IMR-90 (cell line): Measurements from ENCODE around the gene DCN. TPM values are rescaled to one million over a fixed set of nuclear protein-coding genes. Genes with fewer than 3 reads are reported as not detected.

Experiments
- ATAC-seq: fragments of 200-7000 bp; cut with Tn5 transposase; 2 replicates; pipeline ENCODE4 v1.9.1; 2020; ENCODE audit warnings: low read depth, mild to moderate bottlenecking, moderate library complexity
- BruUV-seq: library from RNA; stranded (reverse); fragments of 400-500 nt; replicated peaks from 2 replicates; lab custom pipeline; 2021; lab: Mats Ljungman, UMichigan
- CTCF ChIA-PET: fragments of 300-600 bp; formaldehyde crosslinking; extraction: SDS; loops from one replicate; lab custom pipeline; 2021; ENCODE audit warnings: antibody characterized with exemption; lab: Yijun Ruan, JAX
- POLR2A ChIA-PET: fragments of 300-600 bp; sonication (Branson Sonifier 250); formaldehyde crosslinking; loops from one replicate; lab custom pipeline; 2022; ENCODE audit warnings: antibody characterized with exemption; ENCODE audit not compliant: unreplicated experiment; lab: Charles Lee
- DNase-seq: peaks from one replicate; pipeline ENCODE4 v3.0.0; 2013
- H2AFZ ChIP-seq: replicated peaks from 2 replicates; pipeline ENCODE3; 2013; ENCODE audit warnings: low read length, mild to moderate bottlenecking; ENCODE audit not compliant: poor library complexity
- H2AK5ac ChIP-seq: 2 replicates; pipeline ENCODE4 v1.6.1; 2013; ENCODE audit warnings: low read depth, low read length, inconsistent platforms
- H2AK9ac ChIP-seq: replicated peaks from 2 replicates; pipeline ENCODE3; 2013; ENCODE audit warnings: mild to moderate bottlenecking, low read depth, low read length, moderate library complexity; ENCODE audit not compliant: poor library complexity
- H2BK120ac ChIP-seq: 2 replicates; pipeline ENCODE4 v1.6.1; 2013; ENCODE audit warnings: low read depth, low read length, inconsistent platforms
- H2BK15ac ChIP-seq: 3 replicates; pipeline ENCODE4 v1.6.1; 2013; ENCODE audit warnings: low read depth, low read length, inconsistent platforms
- H2BK20ac ChIP-seq: 2 replicates; pipeline ENCODE4 v1.6.1; 2013; ENCODE audit warnings: low read depth, mild to moderate bottlenecking, inconsistent platforms, low read length, moderate library complexity
- H2BK5ac ChIP-seq: 2 replicates; pipeline ENCODE4 v1.6.1; 2013; ENCODE audit warnings: mild to moderate bottlenecking, low read depth, low read length, inconsistent platforms; ENCODE audit not compliant: poor library complexity, severe bottlenecking
- H3K14ac ChIP-seq: replicated peaks from 2 replicates; pipeline ENCODE4 v1.6.1; 2013; ENCODE audit warnings: low read depth, low read length, inconsistent platforms
- H3K18ac ChIP-seq: 2 replicates; pipeline ENCODE4 v1.6.1; 2013; ENCODE audit warnings: low read depth, low read length, control low read depth
- H3K23ac ChIP-seq: 2 replicates; pipeline ENCODE4 v1.6.1; 2013; ENCODE audit warnings: low read depth, low read length, inconsistent platforms
- H3K27ac ChIP-seq: 2 replicates; pipeline ENCODE4 v1.5.1; 2013; ENCODE audit warnings: mild to moderate bottlenecking, control low read depth, low read length; ENCODE audit not compliant: insufficient read depth
- H3K27me3 ChIP-seq: 2 replicates; pipeline ENCODE4 v1.6.1; 2013; ENCODE audit warnings: low read length; ENCODE audit not compliant: control insufficient read depth, insufficient read depth
- H3K36me3 ChIP-seq: 2 replicates; pipeline ENCODE4 v1.6.1; 2013; ENCODE audit warnings: low read length, mixed read lengths; ENCODE audit not compliant: control insufficient read depth, insufficient read depth
- H3K4ac ChIP-seq: 2 replicates; pipeline ENCODE4 v1.6.1; 2013; ENCODE audit warnings: low read depth, low read length, inconsistent platforms
- H3K4me1 ChIP-seq: 2 replicates; pipeline ENCODE4 v1.6.1; 2013; ENCODE audit warnings: low read length, mixed read lengths; ENCODE audit not compliant: control insufficient read depth, insufficient read depth
- H3K4me2 ChIP-seq: 2 replicates; pipeline ENCODE4 v1.6.1; 2013; ENCODE audit warnings: low read depth, mild to moderate bottlenecking, control low read depth, low read length, moderate library complexity
- H3K4me3 ChIP-seq: 2 replicates; pipeline ENCODE4 v1.5.1; 2013; ENCODE audit warnings: low read depth, mild to moderate bottlenecking, control low read depth, low read length, moderate library complexity; ENCODE audit not compliant: insufficient read depth
- H3K56ac ChIP-seq: 2 replicates; pipeline ENCODE4 v1.6.1; 2013; ENCODE audit warnings: low read length, inconsistent platforms; ENCODE audit not compliant: insufficient read depth; ENCODE audit errors: extremely low read depth
- H3K79me1 ChIP-seq, 2 experiments: 2 replicates each; pipeline ENCODE4 v1.6.1; 2013; ENCODE audit warnings: low read length in 2 of 2, inconsistent platforms in 1 of 2, low read depth in 1 of 2
- H3K9ac ChIP-seq: 2 replicates; pipeline ENCODE4 v1.6.1; 2013; ENCODE audit warnings: low read depth, low read length, control low read depth
- H3K9me1 ChIP-seq: 2 replicates; pipeline ENCODE4 v1.6.1; 2013; ENCODE audit warnings: low read length, inconsistent platforms; ENCODE audit not compliant: insufficient read depth
- H3K9me3 ChIP-seq: 2 replicates; pipeline ENCODE4 v1.6.1; 2013; ENCODE audit warnings: low read length; ENCODE audit not compliant: control insufficient read depth, insufficient read depth
- H4K20me1 ChIP-seq: 2 replicates; pipeline ENCODE4 v1.6.1; 2013; ENCODE audit warnings: low read length, inconsistent platforms; ENCODE audit not compliant: insufficient read depth
- H4K5ac ChIP-seq: 2 replicates; pipeline ENCODE4 v1.6.1; 2013; ENCODE audit warnings: mild to moderate bottlenecking, low read depth, low read length, control low read depth
- H4K8ac ChIP-seq, 2 experiments: 2 replicates each; pipeline ENCODE4 v1.6.1; 2013; ENCODE audit warnings: low read depth in 2 of 2, low read length in 2 of 2, control low read depth in 1 of 2, inconsistent platforms in 1 of 2
- H4K91ac ChIP-seq: 2 replicates; pipeline ENCODE4 v1.6.1; 2013; ENCODE audit warnings: low read depth, low read length, inconsistent platforms; ENCODE audit not compliant: insufficient read depth
- BHLHE40 ChIP-seq: fragments of 150-350 bp; IDR thresholded peaks from 2 replicates; pipeline ENCODE4 v1.6.1; 2016; ENCODE audit warnings: mild to moderate bottlenecking, low read depth, low read length
- CHD1 ChIP-seq: IDR thresholded peaks from 2 replicates; pipeline ENCODE4 v1.6.1; 2012; ENCODE audit warnings: low read depth, low read length, improper control_type of control experiment
- ELK1 ChIP-seq: fragments of 150-350 bp; IDR thresholded peaks from 2 replicates; pipeline ENCODE4 v1.6.1; 2016; ENCODE audit warnings: low read depth, mild to moderate bottlenecking, low read length, moderate library complexity, borderline replicate concordance
- FOS ChIP-seq: fragments of 150-350 bp; IDR thresholded peaks from 2 replicates; pipeline ENCODE4 v1.6.1; 2016; ENCODE audit warnings: low read depth, low read length
- MAFK ChIP-seq: IDR thresholded peaks from 2 replicates; pipeline ENCODE4 v1.6.1; 2012; ENCODE audit warnings: low read depth, low read length, improper control_type of control experiment
- MAZ ChIP-seq: IDR thresholded peaks from 2 replicates; pipeline ENCODE4 v1.6.1; 2012; ENCODE audit warnings: low read depth, mild to moderate bottlenecking, low read length, improper control_type of control experiment, moderate library complexity, borderline replicate concordance
- MXI1 ChIP-seq: IDR thresholded peaks from 2 replicates; pipeline ENCODE4 v1.6.1; 2012; ENCODE audit warnings: low read depth, mild to moderate bottlenecking, low read length, moderate library complexity, borderline replicate concordance
- NFE2L2 ChIP-seq: fragments of 150-350 bp; IDR thresholded peaks from 2 replicates; pipeline ENCODE4 v1.6.1; 2016; ENCODE audit warnings: low read depth, mild to moderate bottlenecking, low read length
- RCOR1 ChIP-seq: IDR thresholded peaks from 2 replicates; pipeline ENCODE4 v1.6.1; 2012; ENCODE audit warnings: mild to moderate bottlenecking, low read length, improper control_type of control experiment; ENCODE audit not compliant: insufficient replicate concordance
- SMC3 ChIP-seq: fragments of 150-350 bp; IDR thresholded peaks from 2 replicates; pipeline ENCODE4 v1.6.1; 2016; ENCODE audit warnings: low read depth, mild to moderate bottlenecking, antibody characterized with exemption, low read length, moderate library complexity
- WGBS, 2 experiments: methylation state at CpG; one replicate each; pipeline versions ENCODE4 v1.1.5 to v1.1.7; 2013; ENCODE audit warnings: missing lambda C conversion rate in 2 of 2; ENCODE audit not compliant: insufficient read length in 1 of 2; ENCODE audit errors: extremely low coverage in 2 of 2; 5-methylcytosine and 5-hydroxymethylcytosine counted together
- dilution Hi-C: fragments of 300-500 bp; cut with HindIII; formaldehyde crosslinking; loops from one replicate; pipeline ENCODE4 v1.14.3; 2018; ENCODE audit warnings: low sequenced_read_pairs; ENCODE audit not compliant: unreplicated experiment
- in situ Hi-C: fragments of 300-500 bp; cut with MboI; formaldehyde crosslinking; loops from 3 replicates; pipeline ENCODE4 v1.14.3; 2019; ENCODE audit warnings: low sequenced_read_pairs, inconsistent platforms, mixed read lengths
- intact Hi-C: fragments of 100-400 bp; cut with micrococcal nuclease; formaldehyde crosslinking; loops from 2 replicates; pipeline ENCODE4 v1.10.0; 2022
- polyA plus RNA-seq, 3 experiments: library from polyadenylated mRNA; depleted of rRNA; stranded (reverse); fragments of >200 nt; gene quantifications; 2 replicates each; pipeline ENCODE4 v1.2.3, GENCODE V29; 2012; ENCODE audit warnings: low replicate concordance in 1 of 3
- total RNA-seq: library from RNA; depleted of rRNA; stranded (reverse); fragments of >200 nt; gene quantifications from 2 replicates; pipeline ENCODE4 v1.2.3, GENCODE V29; 2012
- TF ChIP-seq, protein P1 (sequence below): conservative IDR thresholded peaks from 2 replicates; pipeline ENCODE4 v1.5.1; 2012; ENCODE audit warnings: mild to moderate bottlenecking, low read depth, low read length, improper control_type of control experiment

Gene DCN
- total and polyA plus RNA-seq, 2 of the 4 experiments (the other 2 are of a cell fraction), result 241 to 965 TPM

GRCh38 chr12:91176915-91177314, 5.7 kb downstream of the DCN start:
- Histone ChIP-seq H3K9ac (peak overlapping the region; percentile 84), H3K9me3 (no peaks in the 10 kb centered on the region), H3K4me3 (peak overlapping the region; percentile 94), H3K14ac (peak overlapping the region; percentile 84), H2AFZ (no peak overlapping the region), H4K8ac (peak overlapping the region; percentile 45 to 83; a peak in 3 of 4 replicates), H4K5ac (peak overlapping the region; percentile 93; the same call in 1 of the 2 replicates), H3K18ac (peak overlapping the region; percentile 98), H2BK120ac (peak overlapping the region; percentile 91), H2AK5ac (no peak overlapping the region), H3K56ac (peak overlapping the region; percentile 73; the same call in 1 of the 2 replicates), H4K91ac (peak overlapping the region; percentile 92), H3K27ac (peak overlapping the region; percentile 92; the same call in 1 of the 2 replicates), H3K9me1 (peaks cover 5% of the 10 kb centered on the region), H3K36me3 (peaks cover 43% of the 10 kb centered on the region), H2AK9ac (no peak overlapping the region), H4K20me1 (peaks cover 5% of the 10 kb centered on the region; the same call in 1 of the 2 replicates), H3K79me1 (peaks cover 9 to 32% of the 10 kb centered on the region in 2 experiments), H3K4me1 (peaks cover 8% of the 10 kb centered on the region), H3K4me2 (peak overlapping the region; percentile 98), H2BK15ac (peak overlapping the region; percentile 75; the same call in 2 of the 3 replicates), H2BK5ac (peak overlapping the region; percentile 100), H3K23ac (peak overlapping the region; percentile 72; the same call in 1 of the 2 replicates), H3K27me3 (no peaks in the 10 kb centered on the region), H3K4ac (peak overlapping the region; percentile 76; the same call in 1 of the 2 replicates), H2BK20ac (peak overlapping the region; percentile 83; the same call in 1 of the 2 replicates)
- no TSS peak for BruUV-seq
- DNase-seq (no peak), ATAC-seq (no peak)
- intact Hi-C loops, result no loop called here
- CTCF ChIA-PET, result interaction anchor here (0.6 to 1.2 kb wide), 4 partner anchors 31 to 1585 kb away, joined by 3 read pairs; no protein-coding TSS in a partner anchor
- no peak for TF ChIP-seq MAFK
- no peak for TF ChIP-seq BHLHE40
- TF ChIP-seq FOS, result no peak
- no peak for TF ChIP-seq RCOR1
- TF ChIP-seq MXI1, result no peak
- TF ChIP-seq MAZ, result no peak
- TF ChIP-seq, protein P1, sequence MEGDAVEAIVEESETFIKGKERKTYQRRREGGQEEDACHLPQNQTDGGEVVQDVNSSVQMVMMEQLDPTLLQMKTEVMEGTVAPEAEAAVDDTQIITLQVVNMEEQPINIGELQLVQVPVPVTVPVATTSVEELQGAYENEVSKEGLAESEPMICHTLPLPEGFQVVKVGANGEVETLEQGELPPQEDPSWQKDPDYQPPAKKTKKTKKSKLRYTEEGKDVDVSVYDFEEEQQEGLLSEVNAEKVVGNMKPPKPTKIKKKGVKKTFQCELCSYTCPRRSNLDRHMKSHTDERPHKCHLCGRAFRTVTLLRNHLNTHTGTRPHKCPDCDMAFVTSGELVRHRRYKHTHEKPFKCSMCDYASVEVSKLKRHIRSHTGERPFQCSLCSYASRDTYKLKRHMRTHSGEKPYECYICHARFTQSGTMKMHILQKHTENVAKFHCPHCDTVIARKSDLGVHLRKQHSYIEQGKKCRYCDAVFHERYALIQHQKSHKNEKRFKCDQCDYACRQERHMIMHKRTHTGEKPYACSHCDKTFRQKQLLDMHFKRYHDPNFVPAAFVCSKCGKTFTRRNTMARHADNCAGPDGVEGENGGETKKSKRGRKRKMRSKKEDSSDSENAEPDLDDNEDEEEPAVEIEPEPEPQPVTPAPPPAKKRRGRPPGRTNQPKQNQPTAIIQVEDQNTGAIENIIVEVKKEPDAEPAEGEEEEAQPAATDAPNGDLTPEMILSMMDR, result no peak
- TF ChIP-seq SMC3, result no peak
- TF ChIP-seq NFE2L2, result no peak
- no peak for TF ChIP-seq CHD1
- TF ChIP-seq ELK1, result no peak
- dilution Hi-C loops, result no loop called here
- POLR2A ChIA-PET, result interaction anchor here (0.9 to 1.6 kb wide), 4 partner anchors 67 to 154 kb away, joined by 3 to 5 read pairs (median 4); no protein-coding TSS in a partner anchor
- in situ Hi-C loops, result no loop called here
- no CpG with 5 or more reads among the region's 3 CpGs for WGBS, 2 experiments
